GM23338 (cell line): ENCODE results near the gene CYP2W1. TPM values are rescaled to one million over a fixed set of nuclear protein-coding genes. Genes with fewer than 3 reads are reported as not detected.

ENCODE experiments used
- ATAC-seq: fragments of 200-7000 bp; cut with Tn5 transposase; 3 replicates; pipeline ENCODE4 v1.9.1; 2020
- DNase-seq: peaks from one replicate; pipeline ENCODE4 v3.0.0-alpha.2; 2015; ENCODE audit warnings: low spot score
- H2AFZ ChIP-seq: fragments of 200-600 bp; sonication (generic); 2 replicates; pipeline ENCODE4 v1.8.0; 2016; ENCODE audit warnings: antibody characterized with exemption, mild to moderate bottlenecking, moderate library complexity
- H3F3A ChIP-seq: fragments of 200-600 bp; sonication (generic); replicated peaks from 2 replicates; pipeline ENCODE4 v1.8.0; 2017; ENCODE audit warnings: antibody characterized with exemption, mixed run types, low read depth
- H3K27ac ChIP-seq: fragments of 200-600 bp; sonication (generic); 2 replicates; pipeline ENCODE4 v1.6.1; 2016; ENCODE audit warnings: low read depth
- H3K27me3 ChIP-seq: fragments of 200-600 bp; sonication (generic); 2 replicates; pipeline ENCODE4 v1.8.0; 2016; ENCODE audit warnings: mild to moderate bottlenecking, mixed run types, moderate library complexity; ENCODE audit not compliant: insufficient read depth
- H3K36me3 ChIP-seq: fragments of 200-600 bp; sonication (generic); 2 replicates; pipeline ENCODE4 v1.8.0; 2016; ENCODE audit warnings: mild to moderate bottlenecking; ENCODE audit not compliant: insufficient read depth
- H3K4me1 ChIP-seq: fragments of 200-600 bp; sonication (generic); 2 replicates; pipeline ENCODE4 v1.8.0; 2016; ENCODE audit warnings: mild to moderate bottlenecking, moderate library complexity; ENCODE audit not compliant: insufficient read depth
- H3K4me2 ChIP-seq: fragments of 200-600 bp; sonication (generic); 2 replicates; pipeline ENCODE4 v1.7.1; 2017; ENCODE audit warnings: mixed run types
- H3K4me3 ChIP-seq: fragments of 200-600 bp; sonication (generic); 2 replicates; pipeline ENCODE4 v1.6.1; 2016; ENCODE audit warnings: mixed run types
- H3K79me2 ChIP-seq: fragments of 200-600 bp; sonication (generic); replicated peaks from 2 replicates; pipeline ENCODE4 v1.8.0; 2017; ENCODE audit warnings: mild to moderate bottlenecking; ENCODE audit not compliant: insufficient read depth
- H3K9me2 ChIP-seq: fragments of 200-600 bp; sonication (generic); 2 replicates; pipeline ENCODE4 v1.8.0; 2017; ENCODE audit not compliant: insufficient read depth
- H4K20me1 ChIP-seq: fragments of 200-600 bp; sonication (generic); replicated peaks from 2 replicates; pipeline ENCODE4 v1.8.0; 2017; ENCODE audit warnings: mild to moderate bottlenecking; ENCODE audit not compliant: insufficient read depth
- H3K27ac Mint-ChIP-seq: 2 replicates; pipeline ENCODE4 v1.8.0; 2020; ENCODE audit warnings: inconsistent platforms, mild to moderate bottlenecking, moderate library complexity, mixed read lengths
- H3K27me3 Mint-ChIP-seq: 3 replicates; pipeline ENCODE4 v1.8.0; 2022; ENCODE audit warnings: low read depth, mild to moderate bottlenecking, moderate library complexity, mixed read lengths, inconsistent platforms; ENCODE audit not compliant: insufficient read depth, poor library complexity
- H3K36me3 Mint-ChIP-seq: 3 replicates; pipeline ENCODE4 v1.8.0; 2021; ENCODE audit warnings: low read depth, mild to moderate bottlenecking, inconsistent platforms, moderate library complexity, mixed read lengths
- H3K4me1 Mint-ChIP-seq: 3 replicates; pipeline ENCODE4 v1.8.0; 2020; ENCODE audit warnings: mild to moderate bottlenecking, inconsistent platforms, mixed read lengths
- H3K4me3 Mint-ChIP-seq: 3 replicates; pipeline ENCODE4 v1.8.0; 2021; ENCODE audit warnings: moderate library complexity, mild to moderate bottlenecking, inconsistent platforms, mixed read lengths
- H3K9me3 Mint-ChIP-seq: 3 replicates; pipeline ENCODE4 v1.8.0; 2020; ENCODE audit warnings: moderate library complexity, mild to moderate bottlenecking, inconsistent platforms, mixed read lengths
- ETS1 ChIP-seq: IDR thresholded peaks from 2 replicates; pipeline ENCODE4 v1.6.1; 2016; ENCODE audit warnings: antibody characterized with exemption
- EZH2 ChIP-seq: fragments of 200-600 bp; sonication (generic); IDR thresholded peaks from one replicate; pipeline ENCODE4 v1.8.0; 2017; ENCODE audit warnings: antibody characterized with exemption, mild to moderate bottlenecking, low read depth; ENCODE audit not compliant: unreplicated experiment
- JUNB ChIP-seq: IDR thresholded peaks from one replicate; pipeline ENCODE4 v1.6.1; 2016; ENCODE audit warnings: antibody characterized with exemption; ENCODE audit not compliant: unreplicated experiment
- NANOG ChIP-seq: IDR thresholded peaks from 2 replicates; pipeline ENCODE4 v1.6.1; 2016; ENCODE audit warnings: antibody characterized with exemption, borderline replicate concordance
- STAT1 ChIP-seq: IDR thresholded peaks from one replicate; pipeline ENCODE4 v1.6.1; 2016; ENCODE audit warnings: antibody characterized with exemption; ENCODE audit not compliant: unreplicated experiment
- ZNF114 ChIP-seq: fragments of 250-450 bp; sonication (Bioruptor Pico); IDR thresholded peaks from 2 replicates; pipeline ENCODE4 v1.5.0; 2020; ENCODE audit warnings: mild to moderate bottlenecking, moderate library complexity
- ZNF331 ChIP-seq: fragments of 250-450 bp; sonication (Bioruptor Pico); IDR thresholded peaks from 2 replicates; pipeline ENCODE4 v1.5.0; 2020; ENCODE audit warnings: low read depth, mild to moderate bottlenecking, moderate library complexity
- polyA plus RNA-seq: library from polyadenylated mRNA; unstranded; fragments of >200 nt; fragmentation: Nextera tagmentation; extraction: Ambion mirVana; gene quantifications from 2 replicates; pipeline ENCODE4 v1.2.1, GENCODE V29; 2016
- total RNA-seq: library from RNA; depleted of rRNA; stranded (reverse); fragments of >200 nt; shearing (Covaris generic); gene quantifications from 2 replicates; pipeline ENCODE4 v1.2.3, GENCODE V29; 2014
- TF ChIP-seq, protein P1 (sequence below): IDR thresholded peaks from one replicate; pipeline ENCODE4 v1.6.1; 2018; ENCODE audit warnings: antibody characterized with exemption; ENCODE audit not compliant: unreplicated experiment
- TF ChIP-seq, protein P2 (sequence below), 2 experiments: fragments of 200-600 bp in 1 of 2; sonication (generic) in 1 of 2; conservative IDR thresholded peaks; 2 replicates each; pipeline versions ENCODE4 v1.5.1 to v1.6.1; 2016 to 2017; ENCODE audit warnings: antibody characterized with exemption in 2 of 2, low read depth in 2 of 2, mild to moderate bottlenecking in 2 of 2, moderate library complexity in 1 of 2

CYP2W1 gene
- total and polyA plus RNA-seq, 2 experiments from 2014 or later: not detected

DNA sequence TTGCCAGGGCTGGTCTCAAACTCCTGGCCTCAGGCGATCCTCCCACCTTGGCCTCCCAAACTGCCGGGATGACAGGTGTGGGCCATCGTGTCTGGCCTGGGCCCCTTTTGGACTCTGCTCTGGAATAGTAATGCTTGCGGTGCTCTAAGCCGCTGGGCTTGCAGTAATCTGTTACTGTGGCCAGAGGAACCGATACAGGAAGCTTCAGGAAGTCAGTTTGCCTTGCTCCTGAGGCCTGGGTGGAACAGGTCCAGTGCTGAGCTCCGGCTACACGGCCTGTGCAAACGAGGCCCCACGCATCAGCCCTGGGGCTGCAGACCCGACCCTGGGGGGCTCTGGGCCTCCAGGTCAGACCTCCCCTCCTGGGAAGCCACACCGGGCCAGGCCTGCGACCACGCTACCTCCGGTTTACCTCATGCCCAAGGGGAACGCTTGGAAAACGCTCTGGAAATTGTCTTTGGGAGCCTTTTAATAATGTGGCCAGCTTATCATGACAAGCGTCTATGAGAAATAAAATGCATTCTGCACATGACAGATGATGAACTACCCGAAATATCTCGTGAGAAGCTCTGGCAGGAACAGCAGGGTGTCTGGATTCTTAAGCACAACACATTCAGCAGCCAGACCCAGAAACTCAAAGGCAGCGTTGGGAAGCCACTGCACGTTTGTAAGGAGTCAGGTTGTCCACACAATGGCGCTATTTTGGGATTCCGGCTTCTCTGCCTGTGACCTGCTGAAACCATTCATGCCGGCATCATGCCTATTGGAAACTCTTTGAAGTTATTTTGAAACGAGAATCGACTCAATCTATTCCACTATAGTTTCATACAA, 18.4 kb upstream of the CYP2W1 start:
- Mint-ChIP-seq H3K4me3 (no peak overlapping the region), H3K9me3 (no peaks in the 10 kb centered on the region; the same call in 1 of the 3 replicates), H3K27me3 (peaks cover 11% of the 10 kb centered on the region), H3K27ac (no peak overlapping the region; the same call in 1 of the 2 replicates), H3K4me1 (peaks cover 6% of the 10 kb centered on the region), H3K36me3 (peaks cover 24% of the 10 kb centered on the region; the same call in 2 of the 3 replicates)
- H3K27me3 ChIP-seq: no peaks in the 10 kb centered on the region
- no peak overlapping the region for H3K4me3 ChIP-seq
- no peaks in the 10 kb centered on the region for H3K9me2 ChIP-seq
- no peaks in the 10 kb centered on the region for H3K36me3 ChIP-seq
- H3K79me2 ChIP-seq: no peaks in the 10 kb centered on the region
- peaks cover 5% of the 10 kb centered on the region for H4K20me1 ChIP-seq
- DNase-seq (peak; percentile 80), ATAC-seq (peak; percentile 36)
- H3K4me2 ChIP-seq: no peak overlapping the region
- no peaks in the 10 kb centered on the region for H3K4me1 ChIP-seq
- TF ChIP-seq, protein P1, sequence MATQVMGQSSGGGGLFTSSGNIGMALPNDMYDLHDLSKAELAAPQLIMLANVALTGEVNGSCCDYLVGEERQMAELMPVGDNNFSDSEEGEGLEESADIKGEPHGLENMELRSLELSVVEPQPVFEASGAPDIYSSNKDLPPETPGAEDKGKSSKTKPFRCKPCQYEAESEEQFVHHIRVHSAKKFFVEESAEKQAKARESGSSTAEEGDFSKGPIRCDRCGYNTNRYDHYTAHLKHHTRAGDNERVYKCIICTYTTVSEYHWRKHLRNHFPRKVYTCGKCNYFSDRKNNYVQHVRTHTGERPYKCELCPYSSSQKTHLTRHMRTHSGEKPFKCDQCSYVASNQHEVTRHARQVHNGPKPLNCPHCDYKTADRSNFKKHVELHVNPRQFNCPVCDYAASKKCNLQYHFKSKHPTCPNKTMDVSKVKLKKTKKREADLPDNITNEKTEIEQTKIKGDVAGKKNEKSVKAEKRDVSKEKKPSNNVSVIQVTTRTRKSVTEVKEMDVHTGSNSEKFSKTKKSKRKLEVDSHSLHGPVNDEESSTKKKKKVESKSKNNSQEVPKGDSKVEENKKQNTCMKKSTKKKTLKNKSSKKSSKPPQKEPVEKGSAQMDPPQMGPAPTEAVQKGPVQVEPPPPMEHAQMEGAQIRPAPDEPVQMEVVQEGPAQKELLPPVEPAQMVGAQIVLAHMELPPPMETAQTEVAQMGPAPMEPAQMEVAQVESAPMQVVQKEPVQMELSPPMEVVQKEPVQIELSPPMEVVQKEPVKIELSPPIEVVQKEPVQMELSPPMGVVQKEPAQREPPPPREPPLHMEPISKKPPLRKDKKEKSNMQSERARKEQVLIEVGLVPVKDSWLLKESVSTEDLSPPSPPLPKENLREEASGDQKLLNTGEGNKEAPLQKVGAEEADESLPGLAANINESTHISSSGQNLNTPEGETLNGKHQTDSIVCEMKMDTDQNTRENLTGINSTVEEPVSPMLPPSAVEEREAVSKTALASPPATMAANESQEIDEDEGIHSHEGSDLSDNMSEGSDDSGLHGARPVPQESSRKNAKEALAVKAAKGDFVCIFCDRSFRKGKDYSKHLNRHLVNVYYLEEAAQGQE: no peak
- TF ChIP-seq, protein P2, sequence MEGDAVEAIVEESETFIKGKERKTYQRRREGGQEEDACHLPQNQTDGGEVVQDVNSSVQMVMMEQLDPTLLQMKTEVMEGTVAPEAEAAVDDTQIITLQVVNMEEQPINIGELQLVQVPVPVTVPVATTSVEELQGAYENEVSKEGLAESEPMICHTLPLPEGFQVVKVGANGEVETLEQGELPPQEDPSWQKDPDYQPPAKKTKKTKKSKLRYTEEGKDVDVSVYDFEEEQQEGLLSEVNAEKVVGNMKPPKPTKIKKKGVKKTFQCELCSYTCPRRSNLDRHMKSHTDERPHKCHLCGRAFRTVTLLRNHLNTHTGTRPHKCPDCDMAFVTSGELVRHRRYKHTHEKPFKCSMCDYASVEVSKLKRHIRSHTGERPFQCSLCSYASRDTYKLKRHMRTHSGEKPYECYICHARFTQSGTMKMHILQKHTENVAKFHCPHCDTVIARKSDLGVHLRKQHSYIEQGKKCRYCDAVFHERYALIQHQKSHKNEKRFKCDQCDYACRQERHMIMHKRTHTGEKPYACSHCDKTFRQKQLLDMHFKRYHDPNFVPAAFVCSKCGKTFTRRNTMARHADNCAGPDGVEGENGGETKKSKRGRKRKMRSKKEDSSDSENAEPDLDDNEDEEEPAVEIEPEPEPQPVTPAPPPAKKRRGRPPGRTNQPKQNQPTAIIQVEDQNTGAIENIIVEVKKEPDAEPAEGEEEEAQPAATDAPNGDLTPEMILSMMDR (conservative IDR thresholded peaks at IDR 0.05; ENCODE audit: low read depth in 2 of 2): peak; percentile 42 to 55
- TF ChIP-seq JUNB: no peak
- no peak for TF ChIP-seq STAT1
- 0 out of 2 replicates have a peak, but pooled peaks cover 12% of the 10 kb centered on the region for H3F3A ChIP-seq
- peak overlapping the region; percentile 64; the same call in 1 of the 2 replicates for H3K27ac ChIP-seq
- H2AFZ ChIP-seq: no peak overlapping the region

- Mint-ChIP-seq H3K4me3 (no peak overlapping the region), H3K9me3 (no peaks in the 10 kb centered on the region; the same call in 1 of the 3 replicates), H3K27me3 (peaks cover 9% of the 10 kb centered on the region), H3K36me3 (peaks cover 35% of the 10 kb centered on the region; the same call in 2 of the 3 replicates), H3K27ac (no peak overlapping the region), H3K4me1 (peaks cover 6% of the 10 kb centered on the region)
- H3K4me2 ChIP-seq: no peak overlapping the region
- DNase-seq (no peak), ATAC-seq (no peak)
- H2AFZ ChIP-seq: no peak overlapping the region
- H3F3A ChIP-seq: 0 out of 2 replicates have a peak, but pooled peaks cover 12% of the 10 kb centered on the region
- H3K36me3 ChIP-seq: no peaks in the 10 kb centered on the region
- no peak overlapping the region; the same call in 1 of the 2 replicates for H3K27ac ChIP-seq
- H3K9me2 ChIP-seq: no peaks in the 10 kb centered on the region
- H4K20me1 ChIP-seq: peaks cover 8% of the 10 kb centered on the region
- H3K4me1 ChIP-seq: no peaks in the 10 kb centered on the region
- H3K27me3 ChIP-seq: no peaks in the 10 kb centered on the region
- H3K4me3 ChIP-seq: no peak overlapping the region
- peaks cover 15% of the 10 kb centered on the region for H3K79me2 ChIP-seq
- no peak for TF ChIP-seq JUNB
- no peak for TF ChIP-seq ZNF331 (CRISPR knock-in tag)
- no peak for TF ChIP-seq ETS1
- TF ChIP-seq, protein P2 (conservative IDR thresholded peaks at IDR 0.05; ENCODE audit: low read depth in 2 of 2): no peak
- no peak for TF ChIP-seq NANOG
- no peak for TF ChIP-seq EZH2
- TF ChIP-seq STAT1: no peak
- no peak for TF ChIP-seq ZNF114 (CRISPR knock-in tag)
These were observed 16.5 kb upstream of the CYP2W1 start for GRCh38 chr7:966291-967069.
